SK-N-SH treated with all-trans-retinoic acid at 6 μM for 48 hours (cell line): Measurements from ENCODE around the gene RERE.

ENCODE experiments used
- ATAC-seq: fragments of 200-7000 bp; cut with Tn5 transposase; 3 replicates; pipeline ENCODE4 v1.9.1; 2020; ENCODE audit warnings: mild to moderate bottlenecking, moderate library complexity
- BACH2 ChIP-seq: fragments of 250-450 bp; sonication (Bioruptor Pico); IDR thresholded peaks from 2 replicates; pipeline ENCODE4 v1.9.0; 2021; ENCODE audit warnings: mild to moderate bottlenecking, borderline replicate concordance
- ESRRG ChIP-seq: fragments of 250-450 bp; sonication (Bioruptor Pico); IDR thresholded peaks from 2 replicates; pipeline ENCODE4 v1.6.1; 2021; ENCODE audit warnings: mild to moderate bottlenecking
- GLIS3 ChIP-seq: fragments of 250-450 bp; sonication (Bioruptor Pico); IDR thresholded peaks from 2 replicates; pipeline ENCODE4 v1.5.0; 2020; ENCODE audit warnings: mild to moderate bottlenecking, moderate library complexity
- ISL1 ChIP-seq: fragments of 250-450 bp; sonication (Bioruptor Pico); IDR thresholded peaks from 2 replicates; pipeline ENCODE4 v2.1.2; 2022; ENCODE audit warnings: mild to moderate bottlenecking, moderate library complexity
- OSR1 ChIP-seq: fragments of 250-450 bp; sonication (Bioruptor Pico); IDR thresholded peaks from 2 replicates; pipeline ENCODE4 v1.8.0; 2022; ENCODE audit warnings: moderate library complexity, mild to moderate bottlenecking, inconsistent platforms
- PPARA ChIP-seq: fragments of 250-450 bp; sonication (Bioruptor Pico); IDR thresholded peaks from 2 replicates; pipeline ENCODE4 v1.5.0; 2020; ENCODE audit warnings: mild to moderate bottlenecking, borderline replicate concordance
- RARB ChIP-seq: fragments of 250-450 bp; sonication (Bioruptor Pico); IDR thresholded peaks from 2 replicates; pipeline ENCODE4 v1.8.0; 2021; ENCODE audit warnings: mild to moderate bottlenecking, moderate library complexity
- SNAI2 ChIP-seq: fragments of 250-450 bp; sonication (Bioruptor Pico); IDR thresholded peaks from 2 replicates; pipeline ENCODE4 v1.5.0; 2020; ENCODE audit warnings: mild to moderate bottlenecking, moderate library complexity
- TCF4 ChIP-seq: fragments of 250-450 bp; sonication (Bioruptor Pico); IDR thresholded peaks from 2 replicates; pipeline ENCODE4 v1.8.0; 2021; ENCODE audit warnings: mild to moderate bottlenecking, moderate library complexity, borderline replicate concordance
- TOX ChIP-seq: fragments of 250-450 bp; sonication (Bioruptor Pico); IDR thresholded peaks from 2 replicates; pipeline ENCODE4 v1.8.0; 2021; ENCODE audit warnings: mild to moderate bottlenecking, moderate library complexity, borderline replicate concordance
- ZC3H10 ChIP-seq: fragments of 250-450 bp; sonication (Bioruptor Pico); IDR thresholded peaks from 2 replicates; pipeline ENCODE4 v1.5.1; 2021; ENCODE audit warnings: mild to moderate bottlenecking, moderate library complexity
- ZFP30 ChIP-seq: fragments of 450-650 bp; formaldehyde crosslinking; IDR thresholded peaks from 2 replicates; pipeline ENCODE4 v1.5.0; 2022; ENCODE audit warnings: mild to moderate bottlenecking, moderate library complexity
- ZNF565 ChIP-seq: fragments of 450-650 bp; formaldehyde crosslinking; conservative IDR thresholded peaks from 2 replicates; pipeline ENCODE4 v1.5.0; 2020; ENCODE audit warnings: low read depth, mild to moderate bottlenecking, moderate library complexity
- ZNF70 ChIP-seq: fragments of 450-650 bp; formaldehyde crosslinking; IDR thresholded peaks from 2 replicates; pipeline ENCODE4 v1.5.0; 2020; ENCODE audit warnings: mild to moderate bottlenecking, moderate library complexity
- TF ChIP-seq, protein P1 (sequence below): fragments of 250-450 bp; sonication (Bioruptor Pico); IDR thresholded peaks from 2 replicates; pipeline ENCODE4 v1.8.0; 2021; ENCODE audit warnings: low read depth, mild to moderate bottlenecking, moderate library complexity, borderline replicate concordance
- TF ChIP-seq, protein P2 (sequence below): fragments of 250-450 bp; sonication (Bioruptor Pico); IDR thresholded peaks from 2 replicates; pipeline ENCODE4 v1.5.0; 2020; ENCODE audit warnings: mild to moderate bottlenecking, moderate library complexity
- TF ChIP-seq, protein P3 (sequence below): fragments of 250-450 bp; sonication (Bioruptor Pico); IDR thresholded peaks from 2 replicates; pipeline ENCODE4 v1.8.0; 2020; ENCODE audit warnings: mild to moderate bottlenecking, moderate library complexity, borderline replicate concordance
- TF ChIP-seq, protein P4 (sequence below): fragments of 250-450 bp; sonication (Bioruptor Pico); IDR thresholded peaks from 2 replicates; pipeline ENCODE4 v1.5.1; 2021; ENCODE audit warnings: mild to moderate bottlenecking, moderate library complexity

The RERE gene

DNA sequence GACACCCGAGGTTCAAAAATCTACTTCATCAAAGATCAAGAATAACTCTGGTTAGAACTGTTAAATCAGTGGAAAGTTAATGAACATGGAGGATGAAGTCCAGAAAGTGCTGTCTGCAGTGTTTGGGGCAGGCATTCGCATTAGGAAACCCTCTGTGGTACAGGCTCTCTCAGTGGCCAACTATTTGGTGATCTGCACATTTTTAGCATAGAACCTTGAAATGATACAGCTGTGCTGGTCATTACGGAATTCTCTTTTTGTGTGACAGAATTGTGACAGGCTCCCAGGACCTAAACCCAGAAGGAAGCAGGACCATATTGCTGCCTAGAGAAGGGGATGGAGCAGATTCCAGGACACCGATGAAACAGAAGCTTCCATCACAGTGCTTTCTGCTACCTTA is 410.5 kb downstream of the RERE start (continued):
- TF ChIP-seq, protein P1, sequence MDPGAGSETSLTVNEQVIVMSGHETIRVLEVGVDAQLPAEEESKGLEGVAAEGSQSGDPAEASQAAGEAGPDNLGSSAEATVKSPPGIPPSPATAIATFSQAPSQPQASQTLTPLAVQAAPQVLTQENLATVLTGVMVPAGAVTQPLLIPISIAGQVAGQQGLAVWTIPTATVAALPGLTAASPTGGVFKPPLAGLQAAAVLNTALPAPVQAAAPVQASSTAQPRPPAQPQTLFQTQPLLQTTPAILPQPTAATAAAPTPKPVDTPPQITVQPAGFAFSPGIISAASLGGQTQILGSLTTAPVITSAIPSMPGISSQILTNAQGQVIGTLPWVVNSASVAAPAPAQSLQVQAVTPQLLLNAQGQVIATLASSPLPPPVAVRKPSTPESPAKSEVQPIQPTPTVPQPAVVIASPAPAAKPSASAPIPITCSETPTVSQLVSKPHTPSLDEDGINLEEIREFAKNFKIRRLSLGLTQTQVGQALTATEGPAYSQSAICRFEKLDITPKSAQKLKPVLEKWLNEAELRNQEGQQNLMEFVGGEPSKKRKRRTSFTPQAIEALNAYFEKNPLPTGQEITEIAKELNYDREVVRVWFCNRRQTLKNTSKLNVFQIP (CRISPR knock-in tag): no peak
- no peak for TF ChIP-seq SNAI2
- TF ChIP-seq, protein P2, sequence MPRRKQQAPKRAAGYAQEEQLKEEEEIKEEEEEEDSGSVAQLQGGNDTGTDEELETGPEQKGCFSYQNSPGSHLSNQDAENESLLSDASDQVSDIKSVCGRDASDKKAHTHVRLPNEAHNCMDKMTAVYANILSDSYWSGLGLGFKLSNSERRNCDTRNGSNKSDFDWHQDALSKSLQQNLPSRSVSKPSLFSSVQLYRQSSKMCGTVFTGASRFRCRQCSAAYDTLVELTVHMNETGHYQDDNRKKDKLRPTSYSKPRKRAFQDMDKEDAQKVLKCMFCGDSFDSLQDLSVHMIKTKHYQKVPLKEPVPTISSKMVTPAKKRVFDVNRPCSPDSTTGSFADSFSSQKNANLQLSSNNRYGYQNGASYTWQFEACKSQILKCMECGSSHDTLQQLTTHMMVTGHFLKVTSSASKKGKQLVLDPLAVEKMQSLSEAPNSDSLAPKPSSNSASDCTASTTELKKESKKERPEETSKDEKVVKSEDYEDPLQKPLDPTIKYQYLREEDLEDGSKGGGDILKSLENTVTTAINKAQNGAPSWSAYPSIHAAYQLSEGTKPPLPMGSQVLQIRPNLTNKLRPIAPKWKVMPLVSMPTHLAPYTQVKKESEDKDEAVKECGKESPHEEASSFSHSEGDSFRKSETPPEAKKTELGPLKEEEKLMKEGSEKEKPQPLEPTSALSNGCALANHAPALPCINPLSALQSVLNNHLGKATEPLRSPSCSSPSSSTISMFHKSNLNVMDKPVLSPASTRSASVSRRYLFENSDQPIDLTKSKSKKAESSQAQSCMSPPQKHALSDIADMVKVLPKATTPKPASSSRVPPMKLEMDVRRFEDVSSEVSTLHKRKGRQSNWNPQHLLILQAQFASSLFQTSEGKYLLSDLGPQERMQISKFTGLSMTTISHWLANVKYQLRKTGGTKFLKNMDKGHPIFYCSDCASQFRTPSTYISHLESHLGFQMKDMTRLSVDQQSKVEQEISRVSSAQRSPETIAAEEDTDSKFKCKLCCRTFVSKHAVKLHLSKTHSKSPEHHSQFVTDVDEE (CRISPR knock-in tag): no peak
- no peak for TF ChIP-seq ZFP30 (CRISPR knock-in tag)
- TF ChIP-seq ZNF70 (CRISPR knock-in tag): no peak
- no peak for TF ChIP-seq ZC3H10 (CRISPR knock-in tag)
- TF ChIP-seq, all 23 proteins: peak for 0

DNA sequence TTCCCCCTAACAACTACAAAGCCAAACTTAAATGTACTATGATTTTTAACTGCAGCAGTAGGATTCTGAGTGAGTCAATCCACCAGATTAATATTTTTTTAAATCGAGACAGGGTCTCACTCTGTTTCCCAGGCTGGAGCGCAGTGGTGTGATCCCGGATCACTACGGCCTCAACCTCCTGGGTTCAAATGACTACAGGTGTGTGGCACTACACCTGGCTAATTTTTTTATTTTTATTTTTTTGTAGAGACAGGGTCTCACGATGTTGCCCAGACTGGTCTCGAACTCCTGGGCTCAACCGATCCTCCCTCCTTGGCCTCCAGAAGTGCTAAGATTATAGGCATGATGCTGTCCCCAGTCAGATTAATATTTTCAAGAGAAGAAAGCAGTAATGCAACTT is 411.4 kb downstream of the RERE start:
- ATAC-seq: no peak
- TF ChIP-seq PPARA (no peak), OSR1 (CRISPR knock-in tag) (no peak), ZNF565 (no peak), GLIS3 (CRISPR knock-in tag) (no peak), ESRRG (CRISPR knock-in tag) (no peak), ISL1 (no peak), TOX (no peak), SNAI2 (no peak), ZNF70 (CRISPR knock-in tag) (no peak)
- TF ChIP-seq, protein P3, sequence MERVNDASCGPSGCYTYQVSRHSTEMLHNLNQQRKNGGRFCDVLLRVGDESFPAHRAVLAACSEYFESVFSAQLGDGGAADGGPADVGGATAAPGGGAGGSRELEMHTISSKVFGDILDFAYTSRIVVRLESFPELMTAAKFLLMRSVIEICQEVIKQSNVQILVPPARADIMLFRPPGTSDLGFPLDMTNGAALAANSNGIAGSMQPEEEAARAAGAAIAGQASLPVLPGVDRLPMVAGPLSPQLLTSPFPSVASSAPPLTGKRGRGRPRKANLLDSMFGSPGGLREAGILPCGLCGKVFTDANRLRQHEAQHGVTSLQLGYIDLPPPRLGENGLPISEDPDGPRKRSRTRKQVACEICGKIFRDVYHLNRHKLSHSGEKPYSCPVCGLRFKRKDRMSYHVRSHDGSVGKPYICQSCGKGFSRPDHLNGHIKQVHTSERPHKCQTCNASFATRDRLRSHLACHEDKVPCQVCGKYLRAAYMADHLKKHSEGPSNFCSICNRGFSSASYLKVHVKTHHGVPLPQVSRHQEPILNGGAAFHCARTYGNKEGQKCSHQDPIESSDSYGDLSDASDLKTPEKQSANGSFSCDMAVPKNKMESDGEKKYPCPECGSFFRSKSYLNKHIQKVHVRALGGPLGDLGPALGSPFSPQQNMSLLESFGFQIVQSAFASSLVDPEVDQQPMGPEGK: no peak
- TF ChIP-seq, protein P1 (CRISPR knock-in tag): no peak
- TF ChIP-seq, protein P4, sequence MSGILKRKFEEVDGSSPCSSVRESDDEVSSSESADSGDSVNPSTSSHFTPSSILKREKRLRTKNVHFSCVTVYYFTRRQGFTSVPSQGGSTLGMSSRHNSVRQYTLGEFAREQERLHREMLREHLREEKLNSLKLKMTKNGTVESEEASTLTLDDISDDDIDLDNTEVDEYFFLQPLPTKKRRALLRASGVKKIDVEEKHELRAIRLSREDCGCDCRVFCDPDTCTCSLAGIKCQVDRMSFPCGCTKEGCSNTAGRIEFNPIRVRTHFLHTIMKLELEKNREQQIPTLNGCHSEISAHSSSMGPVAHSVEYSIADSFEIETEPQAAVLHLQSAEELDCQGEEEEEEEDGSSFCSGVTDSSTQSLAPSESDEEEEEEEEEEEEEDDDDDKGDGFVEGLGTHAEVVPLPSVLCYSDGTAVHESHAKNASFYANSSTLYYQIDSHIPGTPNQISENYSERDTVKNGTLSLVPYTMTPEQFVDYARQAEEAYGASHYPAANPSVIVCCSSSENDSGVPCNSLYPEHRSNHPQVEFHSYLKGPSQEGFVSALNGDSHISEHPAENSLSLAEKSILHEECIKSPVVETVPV (CRISPR knock-in tag): no peak
- TF ChIP-seq, all 23 proteins: peak for 0

DNA sequence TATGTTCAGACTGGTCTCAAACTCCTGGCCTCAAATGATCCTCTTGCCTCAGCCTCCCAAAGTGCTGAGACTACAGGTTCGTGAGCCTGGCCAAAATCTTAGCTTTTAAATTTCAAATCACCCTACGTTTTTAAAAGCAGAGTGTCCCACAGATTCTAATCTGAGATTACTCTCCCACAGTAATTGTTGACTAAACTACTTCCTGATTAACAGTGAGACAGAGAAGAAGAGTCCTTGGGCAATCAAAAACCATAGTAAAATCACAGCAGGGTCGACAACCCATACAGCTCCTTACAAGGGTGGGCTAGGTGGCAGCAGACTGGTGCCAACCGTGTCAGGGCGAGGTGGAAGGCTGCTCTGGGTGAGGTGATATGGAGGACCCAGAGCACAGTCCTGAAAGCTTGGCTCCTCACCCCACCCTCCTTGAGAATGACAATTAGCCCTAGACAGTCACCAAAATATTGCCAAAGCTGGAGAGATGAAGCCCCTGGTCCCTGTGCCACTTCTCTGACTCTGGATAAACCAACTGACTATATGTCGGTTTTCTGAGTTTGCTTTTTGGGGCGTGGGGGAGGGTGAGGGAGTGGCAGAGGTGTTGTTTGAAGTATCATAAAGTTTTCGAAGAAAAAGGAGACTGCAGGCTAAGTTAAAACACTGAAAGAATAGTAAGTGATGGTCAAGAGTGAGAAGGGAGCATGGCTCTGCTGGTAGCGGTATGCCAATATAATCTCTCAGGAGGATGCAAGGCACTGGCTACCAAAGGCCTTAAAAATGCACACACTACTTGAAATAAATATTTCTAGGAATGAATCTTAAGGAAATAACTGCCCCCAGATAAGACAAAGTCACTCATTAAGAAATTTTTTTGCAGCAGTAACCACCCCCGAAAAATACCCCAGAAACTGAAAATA is 412.7 kb downstream of the RERE start:
- TF ChIP-seq TCF4 (no peak), TOX (no peak), PPARA (no peak), ISL1 (no peak), SNAI2 (no peak), ZNF565 (no peak), BACH2 (CRISPR knock-in tag) (no peak), OSR1 (CRISPR knock-in tag) (no peak), ESRRG (CRISPR knock-in tag) (no peak), ZNF70 (CRISPR knock-in tag) (no peak), RARB (CRISPR knock-in tag) (no peak)
- TF ChIP-seq, protein P3: no peak
- TF ChIP-seq, protein P1 (CRISPR knock-in tag): no peak
- ATAC-seq: no peak
